ENCODE data around the gene FCRL3.

The FCRL3 gene

GRCh38 chr1:157715736-157716135 lies 15.2 kb upstream of the FCRL3 start:
- no peaks in the 10 kb centered on the region for H4K20me1 ChIP-seq (ENCODE audit: low read depth, low read length)
- H3K4me2 ChIP-seq (ENCODE audit: low read depth, low read length, poor library complexity, severe bottlenecking) = no peak overlapping the region
- H3K27me3 ChIP-seq (ENCODE audit: low read length) = no peaks in the 10 kb centered on the region
- H3K27ac ChIP-seq (ENCODE audit: low read depth, low read length) = no peak overlapping the region
- H3K9me3 ChIP-seq (ENCODE audit: insufficient read depth, low read length) = peaks cover 2% of the 10 kb centered on the region
- no peak overlapping the region for H3K9ac ChIP-seq (ENCODE audit: low read length)
- no peak for TF ChIP-seq EZH2phosphoT487 (conservative IDR thresholded peaks at IDR 0.05; ENCODE audit: low read length)
- TF ChIP-seq, protein P1, sequence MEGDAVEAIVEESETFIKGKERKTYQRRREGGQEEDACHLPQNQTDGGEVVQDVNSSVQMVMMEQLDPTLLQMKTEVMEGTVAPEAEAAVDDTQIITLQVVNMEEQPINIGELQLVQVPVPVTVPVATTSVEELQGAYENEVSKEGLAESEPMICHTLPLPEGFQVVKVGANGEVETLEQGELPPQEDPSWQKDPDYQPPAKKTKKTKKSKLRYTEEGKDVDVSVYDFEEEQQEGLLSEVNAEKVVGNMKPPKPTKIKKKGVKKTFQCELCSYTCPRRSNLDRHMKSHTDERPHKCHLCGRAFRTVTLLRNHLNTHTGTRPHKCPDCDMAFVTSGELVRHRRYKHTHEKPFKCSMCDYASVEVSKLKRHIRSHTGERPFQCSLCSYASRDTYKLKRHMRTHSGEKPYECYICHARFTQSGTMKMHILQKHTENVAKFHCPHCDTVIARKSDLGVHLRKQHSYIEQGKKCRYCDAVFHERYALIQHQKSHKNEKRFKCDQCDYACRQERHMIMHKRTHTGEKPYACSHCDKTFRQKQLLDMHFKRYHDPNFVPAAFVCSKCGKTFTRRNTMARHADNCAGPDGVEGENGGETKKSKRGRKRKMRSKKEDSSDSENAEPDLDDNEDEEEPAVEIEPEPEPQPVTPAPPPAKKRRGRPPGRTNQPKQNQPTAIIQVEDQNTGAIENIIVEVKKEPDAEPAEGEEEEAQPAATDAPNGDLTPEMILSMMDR (IDR thresholded peaks at IDR 0.05; ENCODE audit: insufficient read depth, low read length, poor library complexity, severe bottlenecking) = no peak
- no peaks in the 10 kb centered on the region for H3K9me2 ChIP-seq (replicated peaks; ENCODE audit: insufficient read depth, low read length)
- H3K79me2 ChIP-seq (ENCODE audit: insufficient read depth, low read length) = no peaks in the 10 kb centered on the region
- no peak overlapping the region for H2AFZ ChIP-seq (ENCODE audit: low read depth, low read length, severe bottlenecking)
- peaks cover 46% of the 10 kb centered on the region for H3F3A ChIP-seq (ENCODE audit: insufficient read depth)
- no peak overlapping the region for H3K4me3 ChIP-seq (ENCODE audit: insufficient read depth, low read length, poor library complexity, severe bottlenecking)
- H3K36me3 ChIP-seq (ENCODE audit: low read length) = 0 out of 2 replicates have a peak, but pooled peaks cover 5% of the 10 kb centered on the region

DNA sequence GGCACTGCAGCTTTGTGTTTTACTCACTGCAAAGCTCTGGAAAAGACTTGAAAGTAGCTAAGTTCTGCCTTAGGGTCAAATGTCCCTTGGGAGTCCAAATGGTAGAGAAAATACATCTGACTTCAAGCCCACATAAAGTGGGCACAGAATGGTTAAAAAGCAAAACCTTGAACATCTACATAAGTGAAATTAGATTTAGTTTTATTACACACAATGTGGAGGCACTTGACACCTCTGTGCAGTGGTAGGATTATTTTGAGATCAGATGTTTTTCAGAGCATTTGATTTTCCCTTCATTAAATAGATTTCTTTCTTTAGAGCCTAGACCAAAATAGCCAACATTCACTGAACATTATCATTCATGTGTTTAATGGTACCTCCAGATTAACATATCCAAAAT lies 11.2 kb upstream of the FCRL3 start:
- Histone ChIP-seq H3K4me3 (ENCODE audit: insufficient read depth, low read length, poor library complexity, severe bottlenecking) (no peak overlapping the region), H3K36me3 (ENCODE audit: low read length) (no peaks in the 10 kb centered on the region), H3K4me2 (ENCODE audit: low read depth, low read length, poor library complexity, severe bottlenecking) (peak overlapping the region; percentile 43), H4K20me1 (ENCODE audit: low read depth, low read length) (no peaks in the 10 kb centered on the region), H3K9me3 (ENCODE audit: insufficient read depth, low read length) (no peaks in the 10 kb centered on the region), H2AFZ (ENCODE audit: low read depth, low read length, severe bottlenecking) (peak overlapping the region; percentile 1), H3K79me2 (ENCODE audit: insufficient read depth, low read length) (no peaks in the 10 kb centered on the region), H3K9ac (ENCODE audit: low read length) (peak overlapping the region; percentile 38), H3K27ac (ENCODE audit: low read depth, low read length) (peak overlapping the region; percentile 94), H3K9me2 (replicated peaks; ENCODE audit: insufficient read depth, low read length) (no peaks in the 10 kb centered on the region), H3F3A (ENCODE audit: insufficient read depth) (peaks cover 67% of the 10 kb centered on the region), H3K27me3 (ENCODE audit: low read length) (no peaks in the 10 kb centered on the region)
- TF ChIP-seq, protein P1 (IDR thresholded peaks at IDR 0.05; ENCODE audit: insufficient read depth, low read length, poor library complexity, severe bottlenecking) = no peak
- no peak for TF ChIP-seq EZH2phosphoT487 (conservative IDR thresholded peaks at IDR 0.05; ENCODE audit: low read length)

DNA sequence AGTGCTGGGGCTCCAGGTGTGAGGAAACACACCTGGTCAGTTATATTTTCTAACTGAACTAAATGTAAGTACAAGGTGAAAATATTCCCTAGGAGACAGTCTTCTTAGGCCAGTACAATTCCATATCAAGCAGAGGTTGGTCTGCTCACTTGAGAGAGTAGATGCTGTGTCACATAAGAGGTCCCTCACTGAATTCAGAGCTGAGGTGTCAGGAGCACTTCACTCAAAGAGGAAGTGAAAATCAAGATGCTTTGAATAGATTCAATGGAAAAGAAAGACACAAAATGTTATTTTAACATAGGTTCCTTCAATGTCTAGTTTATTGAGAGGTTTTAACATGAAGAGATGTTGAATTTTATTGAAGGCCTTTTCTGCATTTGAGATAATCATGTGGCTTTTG lies 4.3 kb upstream of the FCRL3 start:
- no peaks in the 10 kb centered on the region for H3K27me3 ChIP-seq (ENCODE audit: low read length)
- H3K9ac ChIP-seq (ENCODE audit: low read length) = peak overlapping the region; percentile 61

More for the DNA sequence above, 4.3 kb upstream of the FCRL3 start:
- peak overlapping the region; percentile 94 for H3K27ac ChIP-seq (ENCODE audit: low read depth, low read length)
- H3K4me2 ChIP-seq (ENCODE audit: low read depth, low read length, poor library complexity, severe bottlenecking) = peak overlapping the region; percentile 54
- peaks cover 63% of the 10 kb centered on the region for H3F3A ChIP-seq (ENCODE audit: insufficient read depth)
- no peaks in the 10 kb centered on the region for H3K9me3 ChIP-seq (ENCODE audit: insufficient read depth, low read length)
- TF ChIP-seq, protein P1 (IDR thresholded peaks at IDR 0.05; ENCODE audit: insufficient read depth, low read length, poor library complexity, severe bottlenecking) = no peak
- TF ChIP-seq EZH2phosphoT487 (conservative IDR thresholded peaks at IDR 0.05; ENCODE audit: low read length) = no peak
- no peak overlapping the region for H2AFZ ChIP-seq (ENCODE audit: low read depth, low read length, severe bottlenecking)
- H3K4me3 ChIP-seq (ENCODE audit: insufficient read depth, low read length, poor library complexity, severe bottlenecking) = no peak overlapping the region
- no peaks in the 10 kb centered on the region for H4K20me1 ChIP-seq (ENCODE audit: low read depth, low read length)
- peaks cover 2% of the 10 kb centered on the region; the same call in 1 of the 2 replicates for H3K36me3 ChIP-seq (ENCODE audit: low read length)
- no peaks in the 10 kb centered on the region for H3K9me2 ChIP-seq (replicated peaks; ENCODE audit: insufficient read depth, low read length)
- peaks cover 31% of the 10 kb centered on the region for H3K79me2 ChIP-seq (ENCODE audit: insufficient read depth, low read length)

Measured in SU-DHL-6 (cell line).